Peyer's patch (tissue), 4 donors: ENCODE data around the gene POMT1. TPM values are rescaled to one million over a fixed set of nuclear protein-coding genes. Genes with fewer than 3 reads are reported as not detected.

Experiments
- DNase-seq, 3 donors: peaks; one replicate each; pipeline ENCODE4 v3.0.0-alpha.2; 2017 to 2019
- H3K27ac ChIP-seq, 4 donors: fragments of 200-600 bp; sonication (generic); one replicate each; pipeline ENCODE4 v1.5.1; 2016 to 2019
- H3K27me3 ChIP-seq, 2 donors: fragments of 200-600 bp; sonication (generic); one replicate each; pipeline ENCODE4 v1.5.1; 2019
- H3K36me3 ChIP-seq, 3 donors: fragments of 200-600 bp; sonication (generic); one replicate each; pipeline ENCODE4 v1.5.1; 2016 to 2019
- H3K4me1 ChIP-seq, 4 donors: fragments of 200-600 bp; sonication (generic); one replicate each; pipeline ENCODE4 v1.5.1; 2016 to 2019
- H3K4me3 ChIP-seq, 4 donors: fragments of 200-600 bp; sonication (generic); 1 replicate in 3 of 4; 2 replicates in 1 of 4; pipeline ENCODE4 v1.5.1; 2016 to 2019; ENCODE audit warnings: mild to moderate bottlenecking in 1 of 4
- H3K9me3 ChIP-seq, 4 donors: fragments of 200-600 bp; sonication (generic); one replicate each; pipeline ENCODE4 v1.5.1; 2016 to 2019; ENCODE audit warnings: mild to moderate bottlenecking in 1 of 4
- POLR2A ChIP-seq, 2 donors: fragments of 450-650 bp; IDR thresholded peaks; one replicate each; pipeline ENCODE4 v1.5.1; 2017; ENCODE audit warnings: antibody characterized with exemption in 2 of 2, mild to moderate bottlenecking in 2 of 2, moderate library complexity in 2 of 2
- total RNA-seq, 4 donors: library from RNA; depleted of rRNA; stranded (reverse); fragments of >200 nt; gene quantifications; one replicate each; pipeline ENCODE4 v1.1.0, GENCODE V29; 2016
- TF ChIP-seq, protein P1 (sequence below), 6 experiments: fragments of 450-650 bp in 4 of 6; fragments of 200-600 bp in 2 of 6; sonication (generic) in 1 of 6; IDR thresholded peaks; one replicate each; pipeline ENCODE4 v1.5.1; 2017 to 2019; ENCODE audit warnings: antibody characterized with exemption in 6 of 6, mild to moderate bottlenecking in 3 of 6, moderate library complexity in 1 of 6

POMT1 gene
- total RNA-seq, 4 donors from 2014 or later = 37.1 to 94.8 (median 46.1) TPM

DNA sequence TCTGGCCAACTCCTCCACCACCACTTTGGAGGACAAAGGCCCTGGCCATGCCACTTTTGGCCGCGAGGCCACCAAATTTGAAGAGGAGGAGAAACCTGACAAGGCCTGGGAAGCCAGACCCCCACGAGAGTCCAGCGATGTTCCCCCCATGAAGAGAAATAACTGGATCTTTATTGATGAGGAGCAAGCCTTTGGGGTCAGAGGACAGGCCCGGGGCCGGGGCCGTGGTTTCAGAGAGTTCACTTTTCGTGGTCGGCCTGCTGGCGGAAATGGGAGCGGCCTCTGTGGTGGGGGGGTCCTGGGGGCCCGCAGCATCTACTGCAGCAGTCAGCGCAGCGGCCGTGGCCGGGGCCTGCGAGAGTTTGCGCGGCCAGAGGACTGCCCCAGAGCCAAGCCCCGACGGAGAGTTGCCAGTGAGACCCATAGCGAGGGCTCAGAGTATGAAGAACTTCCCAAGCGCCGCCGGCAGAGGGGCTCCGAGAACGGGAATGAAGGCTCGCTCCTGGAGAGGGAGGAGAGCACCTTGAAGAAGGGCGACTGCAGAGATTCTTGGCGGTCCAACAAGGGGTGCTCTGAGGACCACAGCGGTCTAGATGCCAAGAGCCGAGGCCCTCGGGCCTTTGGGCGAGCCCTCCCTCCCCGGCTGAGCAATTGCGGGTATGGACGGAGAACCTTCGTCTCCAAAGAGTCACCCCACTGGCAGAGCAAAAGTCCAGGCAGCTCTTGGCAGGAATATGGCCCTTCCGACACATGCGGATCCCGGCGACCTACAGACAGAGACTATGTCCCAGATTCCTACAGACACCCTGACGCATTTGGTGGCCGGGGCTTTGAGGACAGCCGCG lies 27.4 kb upstream of the POMT1 start:
- no peak overlapping the region for H3K27ac ChIP-seq
- no peaks in the 10 kb centered on the region for H3K9me3 ChIP-seq
- peaks cover 0 to 98% (median 2%) of the 10 kb centered on the region in 3 donors for H3K36me3 ChIP-seq
- no peaks in the 10 kb centered on the region for H3K27me3 ChIP-seq
- TF ChIP-seq, protein P1, sequence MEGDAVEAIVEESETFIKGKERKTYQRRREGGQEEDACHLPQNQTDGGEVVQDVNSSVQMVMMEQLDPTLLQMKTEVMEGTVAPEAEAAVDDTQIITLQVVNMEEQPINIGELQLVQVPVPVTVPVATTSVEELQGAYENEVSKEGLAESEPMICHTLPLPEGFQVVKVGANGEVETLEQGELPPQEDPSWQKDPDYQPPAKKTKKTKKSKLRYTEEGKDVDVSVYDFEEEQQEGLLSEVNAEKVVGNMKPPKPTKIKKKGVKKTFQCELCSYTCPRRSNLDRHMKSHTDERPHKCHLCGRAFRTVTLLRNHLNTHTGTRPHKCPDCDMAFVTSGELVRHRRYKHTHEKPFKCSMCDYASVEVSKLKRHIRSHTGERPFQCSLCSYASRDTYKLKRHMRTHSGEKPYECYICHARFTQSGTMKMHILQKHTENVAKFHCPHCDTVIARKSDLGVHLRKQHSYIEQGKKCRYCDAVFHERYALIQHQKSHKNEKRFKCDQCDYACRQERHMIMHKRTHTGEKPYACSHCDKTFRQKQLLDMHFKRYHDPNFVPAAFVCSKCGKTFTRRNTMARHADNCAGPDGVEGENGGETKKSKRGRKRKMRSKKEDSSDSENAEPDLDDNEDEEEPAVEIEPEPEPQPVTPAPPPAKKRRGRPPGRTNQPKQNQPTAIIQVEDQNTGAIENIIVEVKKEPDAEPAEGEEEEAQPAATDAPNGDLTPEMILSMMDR (IDR thresholded peaks at IDR 0.05) = no peak
- no peak for TF ChIP-seq POLR2A (IDR thresholded peaks at IDR 0.05)
- peak in 1 of 3 donors; percentile 39 for DNase-seq
- no peak overlapping the region for H3K4me3 ChIP-seq
- no peaks in the 10 kb centered on the region for H3K4me1 ChIP-seq

DNA sequence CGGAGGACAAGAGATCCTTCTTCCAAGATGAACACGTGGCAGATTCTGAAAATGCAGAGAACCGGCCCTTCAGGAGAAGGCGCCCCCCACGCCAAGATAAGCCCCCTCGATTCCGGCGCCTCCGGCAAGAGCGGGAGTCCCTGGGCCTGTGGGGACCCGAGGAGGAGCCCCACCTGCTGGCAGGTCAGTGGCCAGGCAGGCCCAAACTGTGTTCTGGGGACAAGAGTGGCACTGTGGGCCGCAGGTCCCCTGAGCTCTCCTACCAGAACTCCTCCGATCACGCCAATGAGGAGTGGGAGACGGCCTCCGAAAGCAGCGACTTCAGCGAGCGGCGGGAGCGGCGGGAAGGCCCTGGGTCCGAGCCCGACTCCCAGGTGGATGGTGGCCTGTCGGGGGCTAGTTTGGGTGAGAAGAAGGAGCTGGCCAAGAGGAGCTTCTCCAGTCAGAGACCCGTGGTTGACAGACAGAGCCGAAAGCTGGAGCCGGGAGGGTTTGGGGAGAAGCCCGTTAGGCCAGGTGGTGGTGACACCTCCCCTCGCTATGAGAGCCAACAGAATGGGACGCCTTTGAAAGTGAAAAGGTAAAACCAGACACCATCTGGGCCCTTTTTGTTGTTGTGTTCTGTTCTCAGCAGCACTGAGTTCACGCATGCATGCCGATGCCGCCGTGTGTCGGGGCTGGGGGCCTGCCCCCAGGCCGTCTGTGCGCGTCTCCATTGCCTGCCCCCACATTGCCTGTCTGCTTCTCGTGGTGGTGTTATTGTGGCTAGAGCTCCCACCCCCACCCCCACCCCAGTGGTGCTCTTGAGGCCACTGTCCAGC lies 26.6 kb upstream of the POMT1 start:
- no peaks in the 10 kb centered on the region for H3K27me3 ChIP-seq
- H3K27ac ChIP-seq = no peak overlapping the region
- H3K9me3 ChIP-seq = no peaks in the 10 kb centered on the region
- TF ChIP-seq, protein P1 (IDR thresholded peaks at IDR 0.05) = peak in 4 of 6 experiments; percentile 24 to 35 (median 33)
- no peak for TF ChIP-seq POLR2A (IDR thresholded peaks at IDR 0.05)
- H3K36me3 ChIP-seq = peaks cover 0 to 98% (median 2%) of the 10 kb centered on the region in 3 donors
- no peaks in the 10 kb centered on the region for H3K4me1 ChIP-seq
- DNase-seq = peak in 1 of 3 donors; percentile 48
- no peak overlapping the region for H3K4me3 ChIP-seq

DNA sequence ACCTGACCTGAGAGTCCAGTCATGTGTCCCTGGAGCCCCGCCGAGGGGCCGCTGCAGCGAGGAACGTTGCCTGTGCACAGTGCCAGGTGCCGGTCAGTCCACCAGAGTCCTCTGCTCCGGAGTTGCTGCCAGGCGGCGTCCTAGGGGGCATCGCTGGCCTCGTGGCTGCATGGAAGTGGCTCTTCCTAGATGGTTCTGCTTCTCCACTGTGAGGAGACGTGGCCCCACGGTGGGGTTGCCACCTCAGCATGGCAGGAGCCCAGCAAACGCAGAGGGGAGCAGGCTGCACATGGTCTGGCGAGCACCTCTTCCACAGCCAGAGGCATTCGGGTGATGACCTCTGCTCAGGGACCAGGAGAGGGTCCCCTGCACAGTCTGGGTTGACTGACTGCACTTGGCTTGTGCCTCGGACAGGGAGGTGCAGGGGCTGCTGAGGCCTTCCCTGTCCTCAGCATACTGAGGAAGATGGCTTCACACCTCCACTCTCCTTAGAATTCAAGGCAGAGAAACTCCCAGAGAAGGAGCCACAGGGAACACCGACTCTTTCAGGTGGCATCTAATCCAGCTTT lies 25.9 kb upstream of the POMT1 start:
- Histone ChIP-seq H3K9me3 (no peaks in the 10 kb centered on the region), H3K27me3 (no peaks in the 10 kb centered on the region), H3K4me1 (no peaks in the 10 kb centered on the region), H3K27ac (no peak overlapping the region), H3K4me3 (no peak overlapping the region), H3K36me3 (peaks cover 0 to 98% (median 2%) of the 10 kb centered on the region in 3 donors)
- peak in 1 of 3 donors; percentile 42 for DNase-seq
- TF ChIP-seq, protein P1 (IDR thresholded peaks at IDR 0.05) = no peak
- no peak for TF ChIP-seq POLR2A (IDR thresholded peaks at IDR 0.05)

DNA sequence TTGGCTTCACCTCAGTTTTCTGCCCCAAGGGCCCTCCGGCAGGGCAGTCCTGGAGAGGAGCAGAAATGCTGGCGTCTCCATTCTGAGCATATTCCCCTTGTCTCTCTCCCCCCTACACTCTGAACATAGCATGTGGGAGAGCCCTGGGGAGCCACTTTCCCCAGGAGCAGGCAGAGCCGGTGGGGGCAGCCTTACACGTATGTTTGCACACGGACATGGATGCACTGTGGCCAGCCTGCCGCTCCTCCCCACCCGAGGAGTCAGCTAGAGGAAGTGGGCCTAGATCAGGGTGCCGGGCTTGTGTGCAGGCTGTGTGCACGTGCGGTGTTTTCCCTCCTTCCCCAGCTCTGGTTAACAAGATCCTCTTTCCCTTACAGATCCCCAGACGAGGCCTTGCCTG lies 25.4 kb upstream of the POMT1 start:
- no peaks in the 10 kb centered on the region for H3K27me3 ChIP-seq
- peaks cover 0 to 98% (median 2%) of the 10 kb centered on the region in 3 donors for H3K36me3 ChIP-seq
- DNase-seq = peak in 1 of 3 donors; percentile 34
- H3K4me1 ChIP-seq = no peaks in the 10 kb centered on the region
- no peak overlapping the region for H3K27ac ChIP-seq
- no peaks in the 10 kb centered on the region for H3K9me3 ChIP-seq
- no peak for TF ChIP-seq POLR2A (IDR thresholded peaks at IDR 0.05)
- TF ChIP-seq, protein P1 (IDR thresholded peaks at IDR 0.05) = no peak
- no peak overlapping the region for H3K4me3 ChIP-seq

DNA sequence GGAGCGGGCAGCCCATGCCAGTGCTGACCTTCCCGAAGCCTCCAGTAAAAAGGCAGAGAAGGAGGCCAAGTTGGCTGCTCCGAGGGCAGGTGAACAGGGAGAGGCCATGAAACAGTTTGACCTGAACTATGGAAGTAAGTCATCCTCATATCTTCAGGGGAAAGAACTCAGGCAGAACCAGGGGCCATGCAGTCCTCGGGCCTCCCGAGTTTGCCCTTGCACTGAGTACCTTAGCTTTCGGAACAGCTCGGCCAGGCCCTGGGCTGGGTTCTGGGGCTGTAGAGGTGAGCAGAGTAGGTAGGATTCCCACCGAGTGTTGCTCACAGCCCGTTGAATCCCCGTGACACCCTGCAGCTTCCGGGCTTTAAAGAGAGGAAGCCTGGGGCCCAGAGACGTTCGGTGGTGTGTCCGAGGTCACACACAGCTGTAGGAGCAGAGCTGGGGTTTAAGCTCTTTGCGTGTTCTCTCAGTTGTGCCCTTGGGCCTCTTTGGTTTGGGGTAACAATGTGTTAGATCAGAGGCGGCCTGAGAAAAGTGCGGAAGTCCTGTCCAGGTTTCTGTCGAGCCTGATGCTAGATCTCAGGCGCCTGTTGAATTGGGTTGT lies 24.8 kb upstream of the POMT1 start:
- H3K9me3 ChIP-seq = no peaks in the 10 kb centered on the region
- no peak overlapping the region for H3K27ac ChIP-seq
- DNase-seq = peak in 1 of 3 donors; percentile 43
- no peaks in the 10 kb centered on the region for H3K4me1 ChIP-seq
- no peak for TF ChIP-seq POLR2A (IDR thresholded peaks at IDR 0.05)
- TF ChIP-seq, protein P1 (IDR thresholded peaks at IDR 0.05) = no peak
- peaks cover 0 to 98% (median 2%) of the 10 kb centered on the region in 3 donors for H3K36me3 ChIP-seq
- no peak overlapping the region for H3K4me3 ChIP-seq
- H3K27me3 ChIP-seq = no peaks in the 10 kb centered on the region
